Gastrocnemius medialis (tissue), 4 donors: ENCODE data around the gene C3orf52. TPM values are rescaled to one million over a fixed set of nuclear protein-coding genes. Genes with fewer than 3 reads are reported as not detected.

ENCODE experiments used
- ATAC-seq, 2 donors: fragments of 150-250 bp; one replicate each; pipeline ENCODE4 v1.9.1; 2016
- DNase-seq, 2 donors: peaks; one replicate each; pipeline ENCODE4 v3.0.0-alpha.2; 2019
- H3K27ac ChIP-seq, 4 donors: fragments of 200-600 bp; sonication (generic); 1 replicate in 1 of 4; 2 replicates in 3 of 4; pipeline ENCODE4 v1.5.1; 2016 to 2018; ENCODE audit warnings: mild to moderate bottlenecking in 2 of 4, moderate library complexity in 1 of 4
- H3K27me3 ChIP-seq, 3 donors: fragments of 200-600 bp; sonication (generic) in 2 of 3; 1 replicate in 1 of 3; 2 replicates in 2 of 3; pipeline versions ENCODE4 v1.5.1 to v1.6.0; 2016 to 2019; ENCODE audit warnings: mild to moderate bottlenecking in 1 of 3, moderate library complexity in 1 of 3
- H3K36me3 ChIP-seq, 2 donors: fragments of 200-600 bp; sonication (generic) in 1 of 2; one replicate each; pipeline ENCODE4 v1.5.1; 2017 to 2018
- H3K4me1 ChIP-seq, 2 donors: fragments of 200-600 bp; sonication (generic) in 1 of 2; one replicate each; pipeline ENCODE4 v1.5.1; 2016 to 2017; ENCODE audit warnings: mild to moderate bottlenecking in 2 of 2
- H3K4me3 ChIP-seq, 4 donors: fragments of 200-600 bp; sonication (generic) in 3 of 4; 1 replicate in 1 of 4; 2 replicates in 3 of 4; pipeline ENCODE4 v1.5.1; 2016 to 2019; ENCODE audit warnings: mild to moderate bottlenecking in 2 of 4
- H3K9me3 ChIP-seq, 3 donors: fragments of 200-600 bp; sonication (generic) in 2 of 3; 1 replicate in 1 of 3; 2 replicates in 2 of 3; pipeline ENCODE4 v1.5.1; 2016 to 2019
- POLR2A ChIP-seq, 2 donors: fragments of 450-650 bp; IDR thresholded peaks; one replicate each; pipeline ENCODE4 v1.6.1; 2017; ENCODE audit warnings: antibody characterized with exemption in 2 of 2, mild to moderate bottlenecking in 2 of 2, moderate library complexity in 2 of 2
- in situ Hi-C, 4 donors: fragments of 200-750 bp; cut with MboI; loops; one replicate each; pipeline versions ENCODE4 v1.15.0 to v1.8.0; 2017; ENCODE audit warnings: low sequenced_read_pairs in 4 of 4
- intact Hi-C: fragments of 100-400 bp; cut with DNase I; formaldehyde crosslinking; loops from one replicate; pipeline ENCODE4 v1.15.1; 2023; ENCODE audit warnings: low total_unique reads
- total RNA-seq, 4 donors: library from RNA; depleted of rRNA; stranded (reverse); fragments of >200 nt; gene quantifications; one replicate each; pipeline versions ENCODE4 v1.1.0 to v1.2.3, GENCODE V29; 2016
- TF ChIP-seq, protein P1 (sequence below), 5 experiments: fragments of 450-650 bp in 3 of 5; fragments of 200-600 bp in 2 of 5; sonication (generic) in 2 of 5; IDR thresholded peaks in 4 of 5; conservative IDR thresholded peaks in 1 of 5; 1 replicate in 4 of 5; 2 replicates in 1 of 5; pipeline ENCODE4 v1.5.1; 2016 to 2019; ENCODE audit warnings: antibody characterized with exemption in 5 of 5, mild to moderate bottlenecking in 3 of 5, moderate library complexity in 3 of 5

Gene C3orf52
- total RNA-seq, 4 donors from 2014 or later = 0.39 to 1.1 (median 0.82) TPM

DNA sequence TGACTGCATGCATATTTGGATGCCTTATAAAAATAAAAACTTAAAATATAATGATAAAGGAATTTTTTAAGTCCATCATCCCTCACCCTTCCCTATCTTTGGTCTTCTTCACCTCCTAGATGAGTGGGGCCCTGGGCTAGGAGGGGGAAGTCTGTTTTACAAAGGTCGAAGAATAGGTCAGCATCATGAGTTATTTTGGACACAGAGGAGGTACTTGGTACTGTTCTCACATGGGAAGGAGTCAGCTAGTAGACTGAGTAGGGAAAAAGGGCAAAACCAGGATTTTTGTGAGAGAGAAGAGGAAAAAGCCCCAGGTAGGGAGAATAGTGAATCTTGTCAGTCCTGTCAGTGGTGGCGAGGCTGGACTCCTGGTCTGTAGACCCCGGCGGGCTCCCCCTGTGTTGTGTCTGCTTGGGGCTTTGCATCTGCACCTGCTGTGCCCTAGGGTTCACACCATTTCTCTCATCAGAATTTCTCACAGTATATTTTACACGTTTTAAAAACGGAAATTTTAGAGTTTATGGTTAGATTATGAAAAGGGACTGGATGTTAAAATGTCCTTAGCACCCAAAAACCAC is 29.7 kb downstream of the C3orf52 start:
- H3K9me3 ChIP-seq = no peaks in the 10 kb centered on the region
- H3K36me3 ChIP-seq = no peaks in the 10 kb centered on the region
- no peak overlapping the region for H3K27ac ChIP-seq
- ATAC-seq = no peak
- no peak overlapping the region for H3K4me3 ChIP-seq
- no peaks in the 10 kb centered on the region for H3K27me3 ChIP-seq
- DNase-seq = no peak
- no peak for TF ChIP-seq POLR2A (IDR thresholded peaks at IDR 0.05)
- TF ChIP-seq, protein P1, sequence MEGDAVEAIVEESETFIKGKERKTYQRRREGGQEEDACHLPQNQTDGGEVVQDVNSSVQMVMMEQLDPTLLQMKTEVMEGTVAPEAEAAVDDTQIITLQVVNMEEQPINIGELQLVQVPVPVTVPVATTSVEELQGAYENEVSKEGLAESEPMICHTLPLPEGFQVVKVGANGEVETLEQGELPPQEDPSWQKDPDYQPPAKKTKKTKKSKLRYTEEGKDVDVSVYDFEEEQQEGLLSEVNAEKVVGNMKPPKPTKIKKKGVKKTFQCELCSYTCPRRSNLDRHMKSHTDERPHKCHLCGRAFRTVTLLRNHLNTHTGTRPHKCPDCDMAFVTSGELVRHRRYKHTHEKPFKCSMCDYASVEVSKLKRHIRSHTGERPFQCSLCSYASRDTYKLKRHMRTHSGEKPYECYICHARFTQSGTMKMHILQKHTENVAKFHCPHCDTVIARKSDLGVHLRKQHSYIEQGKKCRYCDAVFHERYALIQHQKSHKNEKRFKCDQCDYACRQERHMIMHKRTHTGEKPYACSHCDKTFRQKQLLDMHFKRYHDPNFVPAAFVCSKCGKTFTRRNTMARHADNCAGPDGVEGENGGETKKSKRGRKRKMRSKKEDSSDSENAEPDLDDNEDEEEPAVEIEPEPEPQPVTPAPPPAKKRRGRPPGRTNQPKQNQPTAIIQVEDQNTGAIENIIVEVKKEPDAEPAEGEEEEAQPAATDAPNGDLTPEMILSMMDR (IDR thresholded peaks at IDR 0.05 in 4 of 5, conservative IDR thresholded peaks at IDR 0.05 in 1 of 5) = no peak
- in situ Hi-C loops (loop anchor here in 1 of 4 donors (25.0 kb wide), 1 partner anchor 396 kb away; no protein-coding TSS in a partner anchor), intact Hi-C loops (loop anchor here (10.0 kb wide), 1 partner anchor 419 kb away; no protein-coding TSS in a partner anchor)
- no peaks in the 10 kb centered on the region for H3K4me1 ChIP-seq

DNA sequence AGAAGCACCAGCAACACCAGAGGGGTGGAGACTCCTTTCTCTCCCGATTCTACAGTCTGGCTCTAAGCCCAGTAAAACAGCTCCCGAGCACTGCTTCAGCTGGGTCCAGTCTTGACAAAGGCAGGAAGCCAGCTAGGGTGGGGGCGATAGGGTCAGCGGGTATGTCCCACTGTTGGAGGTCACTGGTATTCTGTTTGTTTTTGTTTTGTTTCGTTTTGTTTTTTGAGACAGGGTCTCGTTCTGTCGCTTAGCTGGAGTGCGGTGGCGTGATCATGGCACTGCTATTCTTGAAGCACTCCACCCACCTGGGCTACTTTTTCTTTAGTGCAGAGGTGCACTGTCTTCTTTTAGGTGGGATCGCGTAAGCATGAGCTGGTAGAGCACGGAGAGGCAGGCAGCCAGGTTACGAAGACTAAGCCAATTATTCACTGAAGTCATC is 30.6 kb downstream of the C3orf52 start:
- Histone ChIP-seq H3K27me3 (no peaks in the 10 kb centered on the region), H3K4me3 (peak overlapping the region in 3 of 4 donors; percentile 24 to 42 (median 24)), H3K4me1 (no peaks in the 10 kb centered on the region), H3K9me3 (no peaks in the 10 kb centered on the region), H3K36me3 (no peaks in the 10 kb centered on the region), H3K27ac (no peak overlapping the region)
- intact Hi-C loops (loop anchor here (10.0 kb wide), 1 partner anchor 418 kb away; no protein-coding TSS in a partner anchor), in situ Hi-C loops (loop anchor here in 1 of 4 donors (25.0 kb wide), 1 partner anchor 396 kb away; no protein-coding TSS in a partner anchor)
- DNase-seq (no peak), ATAC-seq (no peak)
- TF ChIP-seq, protein P1 (IDR thresholded peaks at IDR 0.05 in 4 of 5, conservative IDR thresholded peaks at IDR 0.05 in 1 of 5) = no peak
- no peak for TF ChIP-seq POLR2A (IDR thresholded peaks at IDR 0.05)

DNA sequence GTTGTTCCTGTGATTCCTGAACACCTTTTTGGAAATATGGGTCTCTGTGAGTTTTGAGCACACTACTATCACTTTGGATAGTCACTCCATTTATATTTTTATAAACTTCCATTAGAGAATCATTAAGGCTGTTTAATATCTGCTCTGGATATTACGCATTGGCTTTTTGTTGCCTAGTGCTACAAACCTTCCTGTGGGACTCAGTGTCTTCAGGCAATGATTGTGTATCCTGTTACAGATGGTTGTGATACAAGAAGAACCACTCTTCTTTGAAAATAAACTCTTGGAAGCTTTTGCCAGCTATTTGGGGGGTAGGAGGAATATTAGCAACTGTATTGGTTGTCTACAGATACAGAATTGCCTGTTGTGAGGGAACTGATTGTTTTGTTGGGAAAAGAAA is 31.2 kb downstream of the C3orf52 start:
- ATAC-seq (no peak), DNase-seq (no peak)
- H3K4me1 ChIP-seq = no peaks in the 10 kb centered on the region
- intact Hi-C loops = loop anchor here (10.0 kb wide), 1 partner anchor 417 kb away; no protein-coding TSS in a partner anchor
- no peaks in the 10 kb centered on the region for H3K36me3 ChIP-seq
- no peaks in the 10 kb centered on the region for H3K27me3 ChIP-seq
- no peak overlapping the region for H3K4me3 ChIP-seq
- no peak for TF ChIP-seq POLR2A (IDR thresholded peaks at IDR 0.05)
- TF ChIP-seq, protein P1 (IDR thresholded peaks at IDR 0.05 in 4 of 5, conservative IDR thresholded peaks at IDR 0.05 in 1 of 5) = no peak
- in situ Hi-C loops = loop anchor here in 1 of 4 donors (25.0 kb wide), 1 partner anchor 395 kb away; no protein-coding TSS in a partner anchor
- H3K9me3 ChIP-seq = no peaks in the 10 kb centered on the region
- H3K27ac ChIP-seq = no peak overlapping the region

DNA sequence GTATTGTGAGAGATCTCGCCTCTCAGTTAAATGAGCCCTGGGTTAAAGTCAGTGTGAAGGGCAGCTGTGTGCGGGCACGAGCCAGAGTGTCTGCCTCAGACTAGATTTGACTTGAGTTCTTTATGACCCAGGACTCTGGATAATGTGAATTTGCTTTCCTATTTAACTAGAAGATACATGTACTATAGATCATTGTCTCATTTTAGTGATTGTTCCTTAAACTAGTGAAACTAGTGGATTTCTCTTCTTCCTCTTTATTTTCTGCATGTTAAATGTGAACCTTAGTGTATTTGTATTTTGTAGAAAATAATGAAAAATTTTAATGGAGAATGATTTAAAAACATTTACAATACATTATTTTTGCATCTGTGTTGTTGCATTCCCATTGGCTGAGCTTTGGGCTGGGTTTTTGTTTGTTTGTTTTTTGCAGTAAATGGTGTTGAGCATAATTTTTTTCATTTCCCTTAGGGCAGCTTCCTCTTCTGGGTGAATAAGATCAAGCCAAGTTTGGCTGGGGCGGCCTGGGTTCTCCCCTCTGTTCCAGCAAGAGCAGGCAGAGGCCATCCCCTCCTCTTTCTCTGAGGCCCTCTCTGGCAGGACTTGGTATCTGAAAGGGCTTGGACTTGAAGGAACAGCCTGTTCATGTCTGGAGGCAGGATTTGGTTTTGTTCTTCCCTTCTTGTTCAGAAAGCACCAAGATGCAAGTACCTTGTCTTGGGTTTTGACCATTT is 31.8 kb downstream of the C3orf52 start:
- DNase-seq (no peak), ATAC-seq (no peak)
- no peaks in the 10 kb centered on the region for H3K36me3 ChIP-seq
- intact Hi-C loops (loop anchor here (10.0 kb wide), 1 partner anchor 417 kb away; no protein-coding TSS in a partner anchor), in situ Hi-C loops (loop anchor here in 1 of 4 donors (25.0 kb wide), 1 partner anchor 394 kb away; no protein-coding TSS in a partner anchor)
- no peaks in the 10 kb centered on the region for H3K4me1 ChIP-seq
- H3K4me3 ChIP-seq = no peak overlapping the region
- TF ChIP-seq, protein P1 (IDR thresholded peaks at IDR 0.05 in 4 of 5, conservative IDR thresholded peaks at IDR 0.05 in 1 of 5) = no peak
- TF ChIP-seq POLR2A (IDR thresholded peaks at IDR 0.05) = no peak
- H3K27me3 ChIP-seq = no peaks in the 10 kb centered on the region
- no peaks in the 10 kb centered on the region for H3K9me3 ChIP-seq
- H3K27ac ChIP-seq = no peak overlapping the region
